ENCODE results near the gene HCN1. TPM values are rescaled to one million over a fixed set of nuclear protein-coding genes. Genes with fewer than 3 reads are reported as not detected.

HCN1 gene
- polyA plus RNA-seq, 3 donors: not detected

DNA sequence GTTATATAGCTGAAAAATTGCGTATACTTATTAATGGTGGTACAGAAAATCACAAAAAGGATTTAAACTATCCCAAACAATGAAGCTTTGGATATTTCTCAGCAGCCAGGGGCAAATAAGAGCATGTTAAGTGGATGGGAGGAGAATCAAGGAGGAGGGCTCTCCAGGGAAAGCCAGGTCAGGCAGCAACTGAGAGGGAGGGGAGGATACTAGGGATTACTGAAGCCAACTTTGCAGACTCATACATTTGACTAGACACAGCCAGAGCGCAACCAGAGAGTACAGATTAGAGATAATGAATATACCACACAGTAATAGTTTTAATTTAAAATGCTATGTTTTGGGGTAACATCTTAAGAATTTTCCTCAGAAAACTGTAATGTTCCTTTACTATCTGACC is 360.2 kb downstream of the HCN1 start:
- intact Hi-C loops (cut with micrococcal nuclease): no loop called here
- H3K36me3 Mint-ChIP-seq: no peaks in the 10 kb centered on the region
- DNase-seq: no peak
- Histone ChIP-seq H3K9ac (ENCODE audit: insufficient read depth, low read length, poor library complexity, severe bottlenecking) (no peak overlapping the region), H3K27ac (ENCODE audit: low read depth in 1 of 2, low read length in 2 of 2) (no peak overlapping the region), H3K36me3 (replicated peaks in 1 of 2; ENCODE audit: control insufficient read depth in 1 of 2, insufficient read depth in 2 of 2, low read length in 2 of 2) (no peaks in the 10 kb centered on the region), H3K79me2 (ENCODE audit: insufficient read depth, low read length) (no peaks in the 10 kb centered on the region), H3K4me3 (replicated peaks in 1 of 3; ENCODE audit: low read depth in 2 of 3, low read length in 3 of 3) (no peak overlapping the region), H3K27me3 (ENCODE audit: control insufficient read depth in 2 of 2, insufficient read depth in 2 of 2, low read length in 2 of 2) (no peaks in the 10 kb centered on the region), H3K4me2 (replicated peaks; ENCODE audit: extremely low read depth, low read length, poor library complexity, severe bottlenecking) (no peak overlapping the region), H4K20me1 (ENCODE audit: insufficient read depth, low read length) (no peaks in the 10 kb centered on the region), H3K9me3 (replicated peaks in 1 of 2; ENCODE audit: control insufficient read depth in 1 of 2, insufficient read depth in 1 of 2, low read length in 2 of 2) (peaks cover 3 to 4% of the 10 kb centered on the region in 2 donors), H3K4me1 (ENCODE audit: control insufficient read depth in 1 of 2, insufficient read depth in 2 of 2, low read length in 2 of 2) (no peaks in the 10 kb centered on the region), H2AFZ (ENCODE audit: insufficient read depth, low read depth, low read length, poor library complexity, severe bottlenecking) (no peak overlapping the region)
- no CpG with 5 or more reads among the region's 2 CpGs for WGBS (ENCODE audit: insufficient coverage)
- H3K27ac Mint-ChIP-seq: no peak overlapping the region
- TF ChIP-seq, protein P1, sequence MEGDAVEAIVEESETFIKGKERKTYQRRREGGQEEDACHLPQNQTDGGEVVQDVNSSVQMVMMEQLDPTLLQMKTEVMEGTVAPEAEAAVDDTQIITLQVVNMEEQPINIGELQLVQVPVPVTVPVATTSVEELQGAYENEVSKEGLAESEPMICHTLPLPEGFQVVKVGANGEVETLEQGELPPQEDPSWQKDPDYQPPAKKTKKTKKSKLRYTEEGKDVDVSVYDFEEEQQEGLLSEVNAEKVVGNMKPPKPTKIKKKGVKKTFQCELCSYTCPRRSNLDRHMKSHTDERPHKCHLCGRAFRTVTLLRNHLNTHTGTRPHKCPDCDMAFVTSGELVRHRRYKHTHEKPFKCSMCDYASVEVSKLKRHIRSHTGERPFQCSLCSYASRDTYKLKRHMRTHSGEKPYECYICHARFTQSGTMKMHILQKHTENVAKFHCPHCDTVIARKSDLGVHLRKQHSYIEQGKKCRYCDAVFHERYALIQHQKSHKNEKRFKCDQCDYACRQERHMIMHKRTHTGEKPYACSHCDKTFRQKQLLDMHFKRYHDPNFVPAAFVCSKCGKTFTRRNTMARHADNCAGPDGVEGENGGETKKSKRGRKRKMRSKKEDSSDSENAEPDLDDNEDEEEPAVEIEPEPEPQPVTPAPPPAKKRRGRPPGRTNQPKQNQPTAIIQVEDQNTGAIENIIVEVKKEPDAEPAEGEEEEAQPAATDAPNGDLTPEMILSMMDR (IDR thresholded peaks at IDR 0.05): no peak
- no peaks in the 10 kb centered on the region for H3K4me1 Mint-ChIP-seq
- no peaks in the 10 kb centered on the region for H3K27me3 Mint-ChIP-seq (ENCODE audit: low read depth in 3 of 3)
- no peak overlapping the region for H3K4me3 Mint-ChIP-seq
- H3K9me3 Mint-ChIP-seq: peaks cover 0 to 8% (median 2%) of the 10 kb centered on the region in 7 donors

GRCh38 chr5:45335346-45335745 is 360.8 kb downstream of the HCN1 start:
- Mint-ChIP-seq H3K36me3 (no peaks in the 10 kb centered on the region), H3K9me3 (peaks cover 0 to 7% (median 1%) of the 10 kb centered on the region in 7 donors), H3K27ac (no peak overlapping the region), H3K27me3 (ENCODE audit: low read depth in 3 of 3) (no peaks in the 10 kb centered on the region), H3K4me1 (no peaks in the 10 kb centered on the region), H3K4me3 (no peak overlapping the region)
- H2AFZ ChIP-seq (ENCODE audit: insufficient read depth, low read depth, low read length, poor library complexity, severe bottlenecking): no peak overlapping the region
- no peaks in the 10 kb centered on the region for H3K36me3 ChIP-seq (replicated peaks in 1 of 2; ENCODE audit: control insufficient read depth in 1 of 2, insufficient read depth in 2 of 2, low read length in 2 of 2)
- H3K27ac ChIP-seq (ENCODE audit: low read depth in 1 of 2, low read length in 2 of 2): no peak overlapping the region
- H3K9me3 ChIP-seq (replicated peaks in 1 of 2; ENCODE audit: control insufficient read depth in 1 of 2, insufficient read depth in 1 of 2, low read length in 2 of 2): peaks cover 3 to 4% of the 10 kb centered on the region in 2 donors
- intact Hi-C loops (cut with micrococcal nuclease): no loop called here
- H3K4me3 ChIP-seq (replicated peaks in 1 of 3; ENCODE audit: low read depth in 2 of 3, low read length in 3 of 3): no peak overlapping the region
- no peaks in the 10 kb centered on the region for H3K27me3 ChIP-seq (ENCODE audit: control insufficient read depth in 2 of 2, insufficient read depth in 2 of 2, low read length in 2 of 2)
- H3K9ac ChIP-seq (ENCODE audit: insufficient read depth, low read length, poor library complexity, severe bottlenecking): no peak overlapping the region
- no peaks in the 10 kb centered on the region for H3K79me2 ChIP-seq (ENCODE audit: insufficient read depth, low read length)
- no peaks in the 10 kb centered on the region for H4K20me1 ChIP-seq (ENCODE audit: insufficient read depth, low read length)
- DNase-seq: no peak
- TF ChIP-seq, protein P1 (IDR thresholded peaks at IDR 0.05): no peak
- no peaks in the 10 kb centered on the region for H3K4me1 ChIP-seq (ENCODE audit: control insufficient read depth in 1 of 2, insufficient read depth in 2 of 2, low read length in 2 of 2)
- H3K4me2 ChIP-seq (replicated peaks; ENCODE audit: extremely low read depth, low read length, poor library complexity, severe bottlenecking): no peak overlapping the region
